EL (cell line): ENCODE results near the gene QPRT.
A peak's percentile ranks its signal among the peaks of the same experiment; 100 is the strongest.
"Not testable (repeated sequence)": the region's sequence is repeated elsewhere in the genome, so short reads cannot be mapped to it uniquely, and the experiment has no call there.

Experiments used
- DNase-seq: peaks from one replicate; pipeline ENCODE4 v3.0.0-alpha.2; 2016

The QPRT gene

DNA sequence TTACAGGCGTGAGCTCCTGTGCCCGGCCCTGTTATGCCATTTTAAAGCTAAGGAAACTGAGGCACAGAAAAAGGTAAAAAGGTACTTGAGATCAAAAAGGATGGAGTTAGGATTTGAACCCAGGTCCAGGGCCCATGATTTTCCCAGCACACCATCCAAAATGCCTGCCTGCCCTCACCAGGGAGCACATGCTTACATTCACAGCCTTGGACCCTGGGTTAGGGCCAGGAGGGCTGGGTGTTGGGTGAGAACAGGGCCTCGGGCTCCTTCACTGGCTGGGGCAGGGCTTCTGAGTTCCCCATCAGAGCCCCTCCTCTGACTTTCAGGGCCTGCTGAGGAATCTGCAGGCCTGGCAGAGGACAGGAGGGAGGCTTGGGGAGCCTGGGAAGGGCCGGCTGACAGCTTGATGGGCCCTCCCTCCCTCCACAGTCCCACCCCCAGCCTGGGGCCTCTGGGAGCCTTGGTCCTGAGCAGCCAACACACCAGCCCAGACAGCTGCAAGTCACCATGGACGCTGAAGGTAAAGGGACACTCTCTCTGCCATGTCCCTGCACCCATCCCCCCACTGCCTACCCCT, at the start of gene QPRT:
TSS of gene QPRT (plus strand) at position 490 of the 577 bp plus-strand sequence. CDS start at position 508, 18 bp downstream.
- peak; percentile 62 for DNase-seq

DNA sequence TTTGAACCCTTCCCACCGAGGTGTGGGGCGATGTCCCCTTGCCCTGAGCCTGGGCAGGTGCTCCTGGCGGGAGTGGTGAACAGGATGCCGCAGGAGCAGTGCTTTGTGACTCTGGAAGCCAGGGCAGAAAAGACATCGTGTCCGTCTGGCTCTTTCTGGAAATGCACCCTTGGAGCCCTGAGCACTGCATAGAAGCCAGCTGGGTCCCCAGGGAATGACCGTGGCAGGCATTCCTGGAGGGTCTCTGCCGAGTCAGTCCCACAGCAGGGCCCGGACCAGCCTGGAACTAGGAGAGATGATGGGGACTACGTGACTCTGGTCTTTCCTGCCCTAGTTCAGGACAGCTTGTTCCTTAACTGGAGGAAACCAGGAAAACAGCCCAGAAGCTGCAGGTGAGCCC, 49.7 kb upstream of the QPRT start:
- DNase-seq = not testable (repeated sequence)

DNA sequence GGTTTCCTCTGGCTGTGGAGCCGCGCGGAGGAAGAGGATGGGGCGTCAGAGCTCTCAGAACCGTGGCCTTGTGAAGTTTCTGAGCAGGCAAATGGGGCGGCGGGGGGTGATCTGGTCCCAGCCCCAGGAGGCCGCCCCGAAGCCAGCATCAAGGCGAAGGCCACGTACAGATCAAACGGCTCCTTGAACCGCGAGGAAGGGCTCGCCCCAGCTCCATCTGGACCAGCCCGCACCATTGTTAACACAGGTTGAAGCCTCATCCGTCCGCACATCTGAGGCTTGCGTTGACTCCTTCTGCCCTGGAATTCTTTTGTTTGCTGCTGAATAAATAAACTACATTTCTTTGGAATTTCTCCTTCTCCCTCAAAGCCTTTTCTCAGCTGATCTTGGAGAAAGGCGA, 47.3 kb upstream of the QPRT start:
- not testable (repeated sequence) for DNase-seq

DNA sequence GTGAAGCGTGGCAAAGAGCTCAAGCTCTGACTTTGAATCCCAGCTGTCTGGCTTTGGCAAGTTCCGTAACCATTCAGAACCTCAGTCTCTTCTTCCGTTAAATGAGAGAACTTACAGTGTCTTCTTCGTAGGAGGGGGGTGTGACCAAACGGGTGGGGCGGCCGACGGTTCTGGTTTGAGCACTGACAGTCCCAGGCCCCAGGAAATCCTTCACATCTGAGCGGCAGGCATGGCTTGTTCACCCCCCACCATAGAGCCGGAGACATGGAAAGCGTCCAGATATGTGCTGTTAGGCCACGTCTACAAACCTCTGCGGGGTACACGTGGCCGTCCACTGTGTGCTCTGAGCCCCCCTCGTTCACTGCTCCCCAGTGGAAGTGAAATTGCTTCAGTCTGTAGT, 43.1 kb upstream of the QPRT start:
- DNase-seq = not testable (repeated sequence)

DNA sequence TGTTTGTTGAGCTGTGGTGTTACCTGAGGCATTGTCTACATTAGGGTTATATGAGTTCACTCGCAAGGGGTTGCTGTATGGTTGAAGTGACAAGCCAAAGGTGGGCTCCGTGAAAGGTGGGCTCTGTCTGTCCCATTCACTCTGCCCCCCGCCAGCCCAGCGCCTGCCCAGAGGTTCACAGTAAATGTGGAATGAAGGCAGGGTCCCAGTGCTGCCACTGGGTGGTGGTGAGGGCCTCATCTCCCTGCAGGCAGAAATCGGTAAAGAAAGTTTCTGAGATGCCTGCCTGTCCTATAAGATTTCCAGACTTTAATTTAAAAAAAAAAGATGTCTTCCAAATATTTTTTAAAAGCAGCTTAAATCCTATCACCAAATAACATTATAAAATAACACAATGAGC, 42.6 kb upstream of the QPRT start:
- DNase-seq = not testable (repeated sequence)

DNA sequence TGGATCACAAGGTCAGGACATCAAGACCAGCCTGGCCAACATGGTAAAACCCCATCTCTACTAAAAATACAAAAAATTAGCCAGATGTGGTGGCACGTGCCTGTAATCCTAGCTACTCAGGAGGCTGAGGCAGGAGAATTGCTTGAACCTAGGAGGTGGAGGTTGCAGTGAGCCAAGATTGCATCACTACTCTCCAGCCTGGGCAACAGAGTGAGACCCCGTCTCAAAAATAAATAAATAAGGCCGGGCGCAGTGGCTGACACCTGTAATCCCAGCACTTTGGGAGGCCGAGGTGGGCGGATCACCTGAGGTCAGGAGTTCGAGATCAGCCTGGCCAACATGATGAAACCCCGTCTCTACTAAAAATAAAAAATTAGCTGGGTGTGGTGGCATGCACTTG, 40.2 kb upstream of the QPRT start:
- not testable (repeated sequence) for DNase-seq

DNA sequence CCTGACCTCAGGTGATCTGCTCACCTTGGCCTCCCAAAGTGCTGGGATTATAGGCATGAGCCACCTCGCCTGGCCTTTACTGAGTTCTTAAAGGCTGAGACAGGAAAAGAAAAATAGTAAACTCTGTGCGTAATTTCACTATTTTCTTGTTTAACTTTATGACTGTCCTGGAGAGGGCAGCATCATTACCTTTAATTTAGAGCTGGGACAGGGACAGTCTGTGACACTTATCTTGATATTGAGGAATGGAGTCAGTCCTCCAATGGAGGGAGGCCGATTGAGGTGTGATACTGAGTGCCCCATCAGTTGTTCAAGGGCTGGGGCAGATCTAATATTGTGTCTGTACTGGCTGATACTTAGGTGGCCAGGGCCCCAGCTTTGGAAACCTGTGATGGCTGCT, 37.4 kb upstream of the QPRT start:
- DNase-seq = no peak

DNA sequence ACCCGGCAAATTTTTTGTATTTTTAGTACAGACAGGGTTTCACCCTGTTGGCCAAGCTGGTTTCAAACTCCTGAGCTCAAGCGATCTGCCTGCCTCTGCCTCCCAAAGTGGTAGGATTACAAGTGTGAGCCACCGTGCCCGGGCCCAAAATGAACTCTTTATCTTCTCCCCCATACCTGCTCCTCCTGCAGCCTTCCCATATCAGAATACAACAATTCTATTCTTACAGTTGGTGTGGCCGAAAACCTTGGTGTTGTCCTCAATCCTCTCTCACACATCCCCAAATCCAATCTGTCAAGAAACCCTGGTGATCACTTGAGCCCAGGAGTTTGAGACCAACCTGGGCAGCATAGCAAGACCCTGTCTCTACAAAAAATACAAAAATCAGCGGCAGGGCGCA, 35.4 kb upstream of the QPRT start:
- DNase-seq = no peak

DNA sequence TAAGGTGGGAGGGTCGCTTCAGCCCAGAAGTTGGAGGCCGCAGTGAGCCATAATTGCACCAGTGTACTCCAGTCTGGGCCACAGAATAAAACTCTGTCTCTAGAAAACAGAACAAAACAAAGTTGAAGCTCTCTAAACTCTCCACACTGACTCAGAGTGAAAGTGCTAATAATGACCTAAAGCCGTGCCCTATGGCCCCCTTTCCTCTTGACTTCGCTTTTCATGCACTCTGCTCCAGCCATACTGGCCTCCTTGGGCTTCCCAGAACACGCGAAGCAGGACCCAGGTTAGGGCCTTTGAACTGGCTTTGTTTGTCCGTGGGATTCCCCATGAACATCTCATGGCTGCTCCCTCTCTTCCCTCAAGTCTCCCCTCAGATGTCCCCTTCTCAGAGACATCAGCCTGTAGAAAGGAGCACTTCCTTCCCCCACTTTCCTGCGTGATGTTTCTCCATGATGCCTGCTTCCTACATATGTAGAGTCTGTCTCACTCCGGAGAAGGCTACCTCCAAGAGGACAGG, 34.6 kb upstream of the QPRT start:
- no peak for DNase-seq

DNA sequence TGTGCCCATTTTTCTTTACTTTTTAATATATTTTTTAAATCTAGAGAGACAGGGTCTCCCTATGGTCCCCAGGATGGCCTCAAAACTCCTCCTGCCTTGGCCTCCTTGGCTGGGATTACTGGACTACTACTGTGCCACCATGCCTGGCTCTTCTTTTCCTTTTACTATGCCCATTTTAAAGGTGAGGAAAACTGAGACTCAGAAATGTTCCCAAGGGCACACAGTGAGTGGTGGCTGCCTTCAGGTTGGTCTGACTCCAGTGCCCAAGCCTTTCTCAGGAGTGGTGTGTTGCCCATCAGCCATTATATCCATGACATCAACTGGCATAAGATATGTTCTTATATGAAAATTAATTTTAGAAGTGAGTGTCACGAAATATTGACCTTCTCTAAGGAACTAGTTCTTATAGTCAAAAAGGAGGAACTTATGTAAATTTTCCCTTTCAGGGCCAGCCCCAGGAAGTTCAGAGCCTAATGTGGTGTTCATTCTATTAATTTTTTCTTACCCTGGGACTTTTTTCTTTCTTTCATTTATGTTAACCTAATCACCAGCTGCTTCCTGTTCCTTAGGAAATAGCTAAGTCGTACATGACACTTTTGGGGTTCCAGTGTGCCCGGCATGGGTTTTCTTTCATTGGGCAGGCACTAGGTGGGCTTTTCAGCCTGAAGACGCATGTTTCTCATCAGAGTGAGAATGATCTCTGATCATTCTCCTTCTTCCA, 33.8 kb upstream of the QPRT start:
- DNase-seq = no peak

DNA sequence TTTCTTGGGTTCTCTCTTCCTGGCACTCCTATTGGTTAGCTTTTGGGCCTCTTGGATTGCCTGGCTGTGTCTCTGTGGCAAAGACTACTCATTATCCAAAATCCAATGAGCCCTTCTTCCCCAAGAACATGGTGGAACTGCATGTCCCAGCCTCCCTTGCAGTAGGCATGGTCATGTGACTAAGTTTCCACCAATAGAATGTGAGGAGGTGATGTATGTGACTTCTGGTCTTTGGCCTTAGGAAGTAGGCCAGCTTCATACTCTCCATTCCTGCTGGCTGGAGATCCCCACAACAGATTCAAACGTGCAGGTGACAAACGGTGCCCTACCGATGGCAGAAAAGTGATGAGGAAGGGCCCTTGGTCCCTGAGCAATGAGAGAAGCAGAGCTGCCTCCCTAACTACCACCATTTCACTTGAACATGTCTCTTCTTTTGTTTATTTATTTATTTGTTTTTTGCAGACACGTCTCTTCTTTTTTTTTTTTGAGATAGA, 33.2 kb upstream of the QPRT start:
- DNase-seq = peak; percentile 19

DNA sequence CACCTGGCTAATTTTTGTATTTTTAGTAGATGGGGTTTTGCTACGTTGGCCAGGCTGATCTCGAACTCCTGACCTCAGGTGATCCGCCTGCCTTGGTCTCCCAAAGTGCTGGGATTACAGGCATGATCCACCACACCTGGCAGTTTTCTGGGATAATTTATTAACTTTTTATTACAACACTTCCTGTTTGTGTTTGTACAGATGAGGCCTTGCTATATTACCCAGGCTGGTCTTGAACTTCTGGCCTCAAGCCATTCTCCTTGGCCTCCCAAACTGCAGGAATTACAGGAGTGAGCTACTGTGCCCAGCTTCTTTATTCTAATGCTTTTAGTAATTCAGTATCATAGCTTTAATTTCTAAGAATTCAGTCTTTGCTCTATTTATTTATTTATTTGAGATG, 32.0 kb upstream of the QPRT start:
- DNase-seq = no peak

DNA sequence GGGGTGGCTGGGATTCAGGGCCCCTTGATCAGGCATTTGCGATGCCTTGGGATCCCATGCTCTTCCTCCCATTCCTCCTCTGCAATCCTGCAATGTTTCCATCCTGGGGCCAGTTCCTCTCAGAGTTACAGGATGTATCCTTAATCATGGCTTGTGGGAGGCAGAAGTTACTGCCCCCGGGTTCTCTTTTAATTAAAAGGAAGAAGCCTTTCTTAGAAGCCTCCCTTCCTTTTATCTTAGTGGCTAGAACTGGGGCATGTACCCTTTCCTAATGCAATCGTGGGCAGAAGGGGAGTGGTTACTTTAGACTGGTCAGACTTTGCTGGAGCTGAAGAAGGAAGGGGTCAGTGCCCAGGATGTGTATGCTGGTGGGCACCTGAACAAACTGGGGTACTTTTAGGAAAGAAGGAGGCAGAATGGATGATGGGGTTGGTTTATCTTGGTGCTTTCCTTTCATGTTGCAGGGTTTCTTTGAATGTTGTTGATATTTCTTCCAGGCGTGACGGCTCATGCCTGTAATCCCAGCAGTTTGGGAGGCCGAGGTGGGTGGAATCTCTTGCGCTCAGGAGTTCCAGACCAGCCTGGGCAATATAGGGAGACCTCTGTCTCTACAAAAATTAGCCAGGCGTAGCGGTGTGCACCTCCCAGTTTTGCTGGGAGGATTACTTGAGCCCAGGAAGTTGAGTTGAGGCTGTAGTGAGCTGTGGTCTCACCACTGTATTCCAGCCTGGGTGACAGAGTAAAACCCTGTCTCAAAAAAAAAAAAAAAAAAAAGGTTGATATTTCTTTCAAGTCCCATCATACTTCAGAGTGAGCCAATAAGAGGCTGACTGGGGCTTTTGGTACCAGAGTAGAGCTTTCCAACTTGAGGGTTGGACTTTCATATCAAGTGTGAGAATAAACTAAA, 29.1 kb upstream of the QPRT start:
- DNase-seq = no peak

DNA sequence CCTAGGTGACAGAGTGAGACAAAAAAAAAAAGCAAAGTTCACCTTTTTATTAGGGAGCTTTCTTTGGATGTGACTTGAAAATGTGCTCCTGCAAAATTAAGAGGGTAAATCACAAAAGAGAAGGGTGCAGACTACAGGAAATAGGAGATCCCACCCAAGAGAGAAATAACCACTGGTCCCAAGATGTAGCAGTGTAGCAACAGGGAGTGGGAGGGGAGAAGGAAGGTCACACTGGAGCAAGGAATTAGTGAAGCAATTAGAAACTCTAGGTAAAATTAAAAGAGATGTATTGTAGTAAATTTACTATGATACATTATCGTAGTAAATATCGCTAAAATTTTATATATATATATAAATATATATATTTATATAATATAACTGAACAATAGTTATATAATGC, 28.2 kb upstream of the QPRT start:
- DNase-seq = no peak

DNA sequence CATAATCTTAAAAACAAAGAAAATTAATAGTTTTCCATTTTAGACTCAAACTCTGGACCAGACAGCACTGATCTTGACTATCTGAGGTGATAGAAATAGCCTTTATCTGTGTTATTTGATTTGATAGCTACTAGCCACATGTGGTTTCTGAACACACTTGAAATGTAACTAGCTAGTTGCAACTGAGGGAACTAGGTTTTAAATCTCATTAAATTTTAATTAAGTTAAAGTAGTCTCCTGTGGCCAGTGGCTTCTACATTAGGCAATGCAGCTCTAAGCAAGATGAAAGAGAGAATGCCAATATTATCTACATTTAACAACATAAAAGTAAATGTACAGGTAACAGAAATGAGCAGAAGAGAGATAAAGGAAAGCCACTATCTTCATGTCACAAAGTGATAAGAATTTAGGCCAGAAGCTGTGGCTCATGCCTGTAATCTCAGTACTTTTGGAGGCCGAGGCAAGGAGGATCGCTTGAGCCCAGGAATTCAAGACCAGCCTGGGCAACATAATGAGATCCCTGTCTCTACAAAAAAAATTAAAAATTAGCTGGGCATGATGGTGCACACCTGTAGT, 27.1 kb upstream of the QPRT start:
- DNase-seq = no peak

DNA sequence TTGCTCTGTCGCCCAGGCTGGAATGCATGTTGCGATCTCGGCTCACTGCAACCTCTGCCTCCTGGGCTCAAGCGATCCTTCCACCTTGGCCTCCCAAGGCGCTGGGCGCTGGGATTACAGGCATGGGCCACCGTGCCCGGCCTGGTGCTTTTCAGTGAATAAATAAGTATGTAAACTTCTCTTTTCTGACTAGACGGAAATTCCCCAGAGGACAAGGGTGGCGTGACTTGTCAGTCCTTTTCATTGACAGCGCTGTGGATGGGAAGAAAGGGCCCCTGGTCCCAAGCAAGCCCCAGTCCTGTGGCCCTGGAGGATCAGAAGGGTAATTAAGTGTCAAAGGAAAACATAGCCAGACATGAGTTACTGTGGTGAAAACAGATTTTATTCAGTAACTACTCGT, 25.5 kb upstream of the QPRT start:
- DNase-seq = no peak

DNA sequence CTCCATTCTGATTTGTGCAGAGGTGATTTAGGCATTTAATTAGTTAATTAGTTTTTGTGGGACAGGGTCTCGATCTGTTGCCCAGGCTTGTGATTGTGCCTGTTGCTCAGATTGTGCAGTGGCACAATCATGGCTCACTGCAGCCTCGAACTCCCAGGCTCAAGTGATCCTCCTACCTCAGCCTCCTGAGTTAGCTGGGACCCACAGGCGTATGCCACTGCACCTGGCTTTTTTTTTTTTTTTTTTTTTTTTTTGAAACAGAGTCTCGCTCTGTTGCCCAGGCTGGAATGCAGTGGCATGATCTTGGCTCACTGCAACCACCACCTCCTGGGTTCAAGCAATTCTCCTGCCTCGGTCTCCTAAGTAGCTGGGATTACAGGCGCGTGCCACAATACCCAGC, 25.1 kb upstream of the QPRT start:
- not testable (repeated sequence) for DNase-seq

DNA sequence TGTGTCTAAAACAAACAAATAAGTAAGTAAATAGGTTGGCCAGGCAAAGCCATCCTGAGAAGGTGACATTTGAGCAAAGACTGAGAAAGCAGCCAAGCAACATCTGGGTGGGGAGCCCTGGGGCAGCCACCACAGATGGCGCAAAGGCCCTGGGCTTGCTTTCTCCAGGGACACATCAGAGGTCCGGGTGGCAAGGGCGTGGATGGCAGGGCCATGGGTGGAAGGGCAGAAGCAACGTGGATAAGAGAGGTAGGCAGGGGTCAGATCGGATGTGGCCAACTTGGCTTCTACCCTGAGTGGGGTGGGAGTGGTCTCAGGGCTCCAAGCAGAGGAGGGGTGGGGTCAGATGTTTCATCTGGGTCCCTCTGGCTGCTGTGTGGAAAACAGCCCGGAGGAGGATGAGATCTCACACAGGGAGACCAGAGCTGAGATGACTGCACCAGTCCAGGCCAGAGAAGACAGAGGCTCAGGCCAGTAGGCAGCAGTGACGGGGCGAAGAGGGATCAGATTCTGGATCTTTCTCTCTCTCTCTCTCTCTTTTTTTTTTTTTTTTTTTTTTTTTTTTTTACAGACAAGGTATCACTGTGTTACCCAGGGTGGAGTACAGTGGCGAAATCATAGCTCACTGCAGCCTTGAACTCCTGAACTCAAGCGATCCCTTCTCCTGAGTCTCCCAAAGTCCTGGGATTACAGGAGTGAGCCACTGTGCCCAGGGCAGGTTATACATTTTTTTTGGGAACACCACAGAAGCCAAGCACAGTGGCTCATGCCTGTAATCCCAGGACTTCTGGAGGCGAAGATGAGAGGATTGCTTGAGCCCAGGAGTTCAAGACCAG, 22.1 kb upstream of the QPRT start:
- DNase-seq = no peak

DNA sequence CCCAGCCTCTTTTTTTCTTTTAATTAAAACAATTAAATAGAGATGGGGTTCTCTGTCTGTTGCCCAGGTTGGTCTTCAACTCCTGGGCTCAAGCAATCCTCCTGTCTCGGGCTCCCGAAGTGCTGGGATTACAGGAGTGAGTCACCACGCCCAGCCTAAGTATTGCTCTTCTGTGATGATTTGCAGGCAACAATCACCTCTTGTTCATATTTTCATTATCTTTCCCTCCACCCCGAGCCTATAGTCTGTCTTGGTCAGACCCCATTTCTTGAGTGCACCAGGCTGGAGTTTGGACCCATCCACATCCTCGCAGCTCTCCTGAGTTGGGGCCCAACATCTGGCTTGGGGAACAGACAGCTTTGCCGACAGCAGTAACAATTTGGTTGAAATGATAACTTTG, 20.3 kb upstream of the QPRT start:
- DNase-seq = no peak

DNA sequence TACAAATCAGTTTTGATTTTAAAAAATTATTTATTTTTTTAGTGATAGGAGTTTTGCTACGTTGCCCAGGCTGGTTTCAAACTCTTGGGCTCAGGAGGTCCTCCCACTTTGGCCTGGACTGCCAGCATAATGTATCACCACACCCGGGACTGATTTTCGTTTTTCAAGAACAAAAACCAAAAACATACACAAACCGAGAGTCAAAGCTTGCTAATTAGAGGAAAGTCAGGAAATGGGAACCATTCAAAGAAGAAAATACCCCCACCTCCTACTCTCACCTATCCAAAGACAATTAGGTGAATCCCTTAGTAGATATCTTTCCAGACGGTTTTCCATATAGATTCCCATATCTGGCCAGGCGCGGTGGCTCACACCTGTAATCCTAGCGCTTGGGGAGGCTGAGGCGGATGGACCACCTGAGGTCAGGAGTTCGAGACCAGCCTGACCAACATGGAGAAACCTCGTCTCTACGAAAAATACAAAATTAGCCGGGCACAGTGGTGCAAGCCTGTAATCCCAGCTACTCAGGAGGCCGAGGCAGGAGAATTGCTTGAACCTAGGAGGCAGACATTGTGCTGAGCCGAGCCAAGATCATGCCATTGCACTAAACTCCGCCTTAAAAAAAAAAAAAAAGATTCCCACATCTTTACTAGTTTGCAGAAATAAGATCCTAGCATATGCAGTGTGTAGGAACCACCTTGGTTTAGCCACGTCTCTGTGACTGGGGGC, 16.8 kb upstream of the QPRT start:
- no peak for DNase-seq

DNA sequence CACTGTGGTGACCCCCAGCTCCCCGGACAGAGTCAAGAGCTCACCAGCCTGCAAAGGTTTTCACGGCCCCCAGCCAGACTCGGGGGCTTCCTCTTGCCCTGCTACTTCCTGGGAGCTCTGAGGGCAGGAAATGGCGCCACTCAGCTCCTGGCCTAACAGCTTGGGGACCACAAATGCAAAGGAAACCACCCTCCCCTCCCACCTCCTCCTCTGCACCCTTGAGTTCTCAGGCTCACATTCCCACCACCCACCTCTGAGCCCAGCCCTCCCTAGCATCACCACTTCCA, 16.3 kb upstream of the QPRT start:
- DNase-seq = no peak
